Transverse colon (tissue), 4 donors: ENCODE results near the gene NIPSNAP3A.

ENCODE experiments used
- EP300 ChIP-seq: sonication (generic); formaldehyde crosslinking; IDR thresholded peaks from one replicate; pipeline ENCODE4 v1.6.1; 2017; ENCODE audit warnings: antibody characterized with exemption, low read depth
- POLR2A ChIP-seq: fragments of 450-650 bp; IDR thresholded peaks from one replicate; pipeline ENCODE4 v1.6.1; 2016; ENCODE audit warnings: antibody characterized with exemption, mild to moderate bottlenecking, moderate library complexity
- POLR2AphosphoS5 ChIP-seq, 3 donors: sonication (generic); formaldehyde crosslinking; IDR thresholded peaks; one replicate each; pipeline ENCODE4 v1.6.1; 2016; ENCODE audit warnings: antibody characterized with exemption in 3 of 3
- TF ChIP-seq, protein P1 (sequence below), 5 experiments: fragments of 200-600 bp in 3 of 5; fragments of 450-650 bp in 2 of 5; sonication (generic) in 3 of 5; IDR thresholded peaks; 1 replicate in 2 of 5; 2 replicates in 3 of 5; pipeline ENCODE4 v1.5.1; 2016 to 2017; ENCODE audit warnings: antibody characterized with exemption in 5 of 5, inconsistent platforms in 3 of 5, mild to moderate bottlenecking in 2 of 5, moderate library complexity in 1 of 5

DNA sequence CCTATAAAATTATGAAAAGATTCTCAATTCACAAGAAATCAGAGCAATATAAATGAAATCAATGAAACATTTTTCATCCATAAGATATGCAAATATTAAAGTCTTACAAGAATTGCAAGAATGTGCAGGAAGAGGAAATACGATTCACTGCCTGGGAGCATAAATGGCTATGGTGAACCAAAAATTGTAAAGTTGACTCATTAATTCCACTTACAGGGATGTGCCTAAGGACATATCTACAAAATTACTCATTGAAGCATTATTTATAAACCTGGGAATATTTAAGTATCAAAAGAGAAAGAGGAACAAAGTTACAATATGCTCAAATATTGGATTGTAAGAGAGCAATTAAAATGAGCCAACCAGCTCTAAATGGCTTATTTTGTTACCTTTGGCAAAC lies 6.9 kb upstream of the NIPSNAP3A start:
- no peak for TF ChIP-seq POLR2A
- TF ChIP-seq, protein P1, sequence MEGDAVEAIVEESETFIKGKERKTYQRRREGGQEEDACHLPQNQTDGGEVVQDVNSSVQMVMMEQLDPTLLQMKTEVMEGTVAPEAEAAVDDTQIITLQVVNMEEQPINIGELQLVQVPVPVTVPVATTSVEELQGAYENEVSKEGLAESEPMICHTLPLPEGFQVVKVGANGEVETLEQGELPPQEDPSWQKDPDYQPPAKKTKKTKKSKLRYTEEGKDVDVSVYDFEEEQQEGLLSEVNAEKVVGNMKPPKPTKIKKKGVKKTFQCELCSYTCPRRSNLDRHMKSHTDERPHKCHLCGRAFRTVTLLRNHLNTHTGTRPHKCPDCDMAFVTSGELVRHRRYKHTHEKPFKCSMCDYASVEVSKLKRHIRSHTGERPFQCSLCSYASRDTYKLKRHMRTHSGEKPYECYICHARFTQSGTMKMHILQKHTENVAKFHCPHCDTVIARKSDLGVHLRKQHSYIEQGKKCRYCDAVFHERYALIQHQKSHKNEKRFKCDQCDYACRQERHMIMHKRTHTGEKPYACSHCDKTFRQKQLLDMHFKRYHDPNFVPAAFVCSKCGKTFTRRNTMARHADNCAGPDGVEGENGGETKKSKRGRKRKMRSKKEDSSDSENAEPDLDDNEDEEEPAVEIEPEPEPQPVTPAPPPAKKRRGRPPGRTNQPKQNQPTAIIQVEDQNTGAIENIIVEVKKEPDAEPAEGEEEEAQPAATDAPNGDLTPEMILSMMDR (IDR thresholded peaks at IDR 0.05) = no peak
- TF ChIP-seq POLR2AphosphoS5 (IDR thresholded peaks at IDR 0.05) = no peak
- TF ChIP-seq EP300 = no peak
